ENCODE data around the gene CLN6.
A peak's percentile ranks its signal among the peaks of the same experiment; 100 is the strongest.
"Not testable (repeated sequence)": the region's sequence is repeated elsewhere in the genome, so short reads cannot be mapped to it uniquely, and the experiment has no call there.

The CLN6 gene

GRCh38 chr15:68173119-68173518, 56.4 kb downstream of the CLN6 start:
- TF ChIP-seq, protein P1, sequence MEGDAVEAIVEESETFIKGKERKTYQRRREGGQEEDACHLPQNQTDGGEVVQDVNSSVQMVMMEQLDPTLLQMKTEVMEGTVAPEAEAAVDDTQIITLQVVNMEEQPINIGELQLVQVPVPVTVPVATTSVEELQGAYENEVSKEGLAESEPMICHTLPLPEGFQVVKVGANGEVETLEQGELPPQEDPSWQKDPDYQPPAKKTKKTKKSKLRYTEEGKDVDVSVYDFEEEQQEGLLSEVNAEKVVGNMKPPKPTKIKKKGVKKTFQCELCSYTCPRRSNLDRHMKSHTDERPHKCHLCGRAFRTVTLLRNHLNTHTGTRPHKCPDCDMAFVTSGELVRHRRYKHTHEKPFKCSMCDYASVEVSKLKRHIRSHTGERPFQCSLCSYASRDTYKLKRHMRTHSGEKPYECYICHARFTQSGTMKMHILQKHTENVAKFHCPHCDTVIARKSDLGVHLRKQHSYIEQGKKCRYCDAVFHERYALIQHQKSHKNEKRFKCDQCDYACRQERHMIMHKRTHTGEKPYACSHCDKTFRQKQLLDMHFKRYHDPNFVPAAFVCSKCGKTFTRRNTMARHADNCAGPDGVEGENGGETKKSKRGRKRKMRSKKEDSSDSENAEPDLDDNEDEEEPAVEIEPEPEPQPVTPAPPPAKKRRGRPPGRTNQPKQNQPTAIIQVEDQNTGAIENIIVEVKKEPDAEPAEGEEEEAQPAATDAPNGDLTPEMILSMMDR (conservative IDR thresholded peaks at IDR 0.05; ENCODE audit: low read depth, low read length) = no peak
- no peak overlapping the region for H3K4me3 ChIP-seq (ENCODE audit: low read length)
- no peak for DNase-seq (ENCODE audit: low read depth)

DNA sequence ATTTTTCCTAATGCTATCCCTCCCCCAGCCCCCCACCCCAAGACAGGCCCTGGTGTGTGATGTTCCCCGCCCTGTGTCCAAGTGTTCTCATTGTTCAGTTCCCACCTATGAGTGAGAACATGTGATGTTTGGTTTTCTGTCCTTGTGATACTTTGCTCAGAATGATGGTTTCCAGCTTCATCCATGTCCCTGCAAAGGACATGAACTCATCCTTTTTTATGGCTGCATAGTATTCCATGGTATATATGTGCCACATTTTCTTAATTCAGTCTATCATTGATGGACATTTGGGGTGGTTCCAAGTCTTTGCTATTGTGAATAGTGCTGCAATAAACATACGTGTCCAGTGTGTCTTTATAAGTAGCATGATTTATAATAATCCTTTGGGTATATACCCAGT, 57.5 kb downstream of the CLN6 start:
- H3K4me3 ChIP-seq (ENCODE audit: low read length); DNase-seq (ENCODE audit: low read depth): not testable (repeated sequence)

GRCh38 chr15:68166847-68167246, 62.7 kb downstream of the CLN6 start:
- H3K4me3 ChIP-seq (ENCODE audit: low read length) = no peak overlapping the region
- DNase-seq (ENCODE audit: low read depth) = no peak
- TF ChIP-seq, protein P1 (conservative IDR thresholded peaks at IDR 0.05; ENCODE audit: low read depth, low read length) = no peak

GRCh38 chr15:68163191-68163590, 66.3 kb downstream of the CLN6 start:
- no peak for DNase-seq (ENCODE audit: low read depth)
- H3K4me3 ChIP-seq (ENCODE audit: low read length) = no peak overlapping the region
- TF ChIP-seq, protein P1 (conservative IDR thresholded peaks at IDR 0.05; ENCODE audit: low read depth, low read length) = no peak

- no peak overlapping the region for H3K4me3 ChIP-seq (ENCODE audit: low read length)
- TF ChIP-seq, protein P1 (conservative IDR thresholded peaks at IDR 0.05; ENCODE audit: low read depth, low read length) = no peak
- peak; percentile 38 for DNase-seq (ENCODE audit: low read depth)
Observed at GRCh38 chr15:68158046-68158628, 71.4 kb downstream of the CLN6 start.

DNA sequence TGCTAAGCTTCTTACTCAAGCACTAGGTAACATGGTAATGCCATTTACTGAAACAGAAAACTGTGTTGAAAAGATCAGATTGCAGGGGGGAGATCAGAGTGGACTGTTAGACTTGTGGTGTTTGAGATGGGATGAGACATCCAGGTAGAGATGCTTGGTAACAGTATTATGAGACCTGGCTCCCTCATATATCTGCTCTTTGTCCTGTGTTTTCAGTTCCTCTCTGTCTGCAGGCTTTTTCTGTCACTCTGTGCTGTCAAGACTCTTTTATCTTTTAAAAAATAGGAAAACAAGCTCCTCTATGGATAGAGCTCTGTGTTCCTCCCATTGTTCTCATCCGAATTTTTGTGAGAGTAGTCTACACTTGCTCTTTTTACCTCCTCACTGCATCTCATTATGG, 72.5 kb downstream of the CLN6 start:
- TF ChIP-seq, protein P1 (conservative IDR thresholded peaks at IDR 0.05; ENCODE audit: low read depth, low read length) = no peak
- no peak overlapping the region for H3K4me3 ChIP-seq (ENCODE audit: low read length)
- DNase-seq (ENCODE audit: low read depth) = no peak
